Activated T-cell treated with anti-CD3 and anti-CD28 coated beads, Interleukin-2, amount 50 U/mL, for 4 hours (primary cell): Measurements from ENCODE around the gene CEP250. TPM values are rescaled to one million over a fixed set of nuclear protein-coding genes. Genes with fewer than 3 reads are reported as not detected.
"Not testable (repeated sequence)": the region's sequence is repeated elsewhere in the genome, so short reads cannot be mapped to it uniquely, and the experiment has no call there.

Experiments
- ATAC-seq, 2 donors: fragments of 200-7000 bp; cut with Tn5 transposase; one replicate each; pipeline ENCODE4 v1.10.0; 2021
- DNase-seq: peaks from one replicate; pipeline ENCODE4 v3.0.0-alpha.2; 2020
- H3K27me3 Mint-ChIP-seq: one replicate; pipeline ENCODE4 v1.8.0; 2021; ENCODE audit warnings: low read depth, mixed read lengths
- H3K36me3 Mint-ChIP-seq: one replicate; pipeline ENCODE4 v1.8.0; 2022; ENCODE audit warnings: mixed read lengths; ENCODE audit not compliant: insufficient read depth
- H3K4me1 Mint-ChIP-seq: one replicate; pipeline ENCODE4 v1.8.0; 2021; ENCODE audit warnings: low read depth, mixed read lengths
- H3K4me3 Mint-ChIP-seq: one replicate; pipeline ENCODE4 v1.8.0; 2021; ENCODE audit warnings: mild to moderate bottlenecking, moderate library complexity, mixed read lengths
- H3K9me3 Mint-ChIP-seq: one replicate; pipeline ENCODE4 v1.8.0; 2021; ENCODE audit warnings: mixed read lengths
- total RNA-seq, 3 donors: library from RNA; stranded (reverse); gene quantifications; one replicate each; pipeline ENCODE4 v1.2.1, GENCODE V29; 2021

CEP250 gene
- total RNA-seq, 3 donors from 2014 or later = 27.7 to 31.9 (median 30.9) TPM

DNA sequence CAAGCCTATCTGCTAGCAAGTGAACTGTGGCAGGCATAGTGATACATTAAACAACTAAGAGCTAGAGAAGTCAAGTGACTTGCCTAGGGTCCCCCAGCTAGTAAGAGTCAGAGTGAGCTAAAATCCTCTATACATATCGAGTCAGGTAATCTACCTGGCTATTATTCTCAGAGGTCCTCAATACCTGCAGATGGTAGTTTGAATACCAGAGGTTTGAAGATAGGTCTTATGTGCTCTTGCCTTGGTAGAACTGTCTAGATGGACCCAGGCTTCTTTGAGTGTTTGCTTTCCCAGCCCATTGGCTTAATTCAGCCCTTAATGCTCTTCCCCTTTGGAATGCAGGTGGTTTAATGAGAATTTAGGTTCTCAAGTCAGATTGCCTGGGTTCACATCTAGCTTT, 87.6 kb downstream of the CEP250 start:
- Mint-ChIP-seq H3K27me3 (no peaks in the 10 kb centered on the region), H3K9me3 (no peaks in the 10 kb centered on the region), H3K4me1 (peaks cover 15% of the 10 kb centered on the region), H3K36me3 (peaks cover 10% of the 10 kb centered on the region), H3K4me3 (peak overlapping the region; percentile 88)
- no peak for ATAC-seq
- no peak for DNase-seq

DNA sequence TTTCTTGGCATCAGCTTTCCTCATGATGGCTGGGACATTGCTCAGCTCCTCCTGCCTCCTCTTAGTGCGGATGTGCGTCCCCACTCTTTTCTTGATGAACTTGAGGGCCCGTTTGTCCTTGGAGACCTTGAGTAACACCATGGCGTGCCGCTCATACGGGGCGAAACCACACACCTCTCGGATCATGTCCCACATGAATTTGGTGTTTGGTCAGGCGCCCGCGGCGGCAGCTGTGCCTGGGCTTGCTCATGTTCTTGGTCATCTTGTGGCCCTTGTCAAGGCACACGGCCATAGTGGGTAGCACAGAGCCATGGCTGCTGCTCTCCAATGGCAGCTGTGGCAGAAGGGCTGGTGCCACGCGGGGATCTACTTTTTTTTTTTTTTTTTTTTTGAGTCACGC, 89.0 kb downstream of the CEP250 start:
- no peak for DNase-seq
- H3K4me3 Mint-ChIP-seq = no peak overlapping the region
- peaks cover 15% of the 10 kb centered on the region for H3K36me3 Mint-ChIP-seq
- no peaks in the 10 kb centered on the region for H3K27me3 Mint-ChIP-seq
- ATAC-seq = no peak
- H3K9me3 Mint-ChIP-seq = no peaks in the 10 kb centered on the region
- peaks cover 15% of the 10 kb centered on the region for H3K4me1 Mint-ChIP-seq

DNA sequence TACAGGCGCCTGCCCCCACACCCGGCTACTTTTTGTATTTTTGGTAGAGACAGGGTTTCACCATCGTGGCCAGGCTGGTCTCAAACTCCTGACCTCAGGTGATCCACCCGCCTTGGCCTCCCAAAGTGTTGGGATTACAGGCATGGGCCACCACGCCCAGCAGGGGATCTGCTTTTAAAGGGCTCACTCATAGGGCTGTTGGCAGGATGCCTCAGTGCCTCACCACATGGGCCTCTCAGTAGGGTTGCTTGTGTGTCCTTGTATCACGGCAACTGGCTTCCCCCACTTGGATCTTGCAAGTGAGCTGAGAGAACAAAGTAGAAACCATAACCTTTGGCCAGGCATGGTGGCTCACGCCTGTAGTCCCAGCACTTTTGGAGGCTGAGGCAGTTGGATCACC, 89.5 kb downstream of the CEP250 start:
- Mint-ChIP-seq H3K36me3 (peaks cover 17% of the 10 kb centered on the region), H3K4me1 (peaks cover 15% of the 10 kb centered on the region)
- not testable (repeated sequence) for ATAC-seq, H3K4me3 Mint-ChIP-seq, H3K27me3 Mint-ChIP-seq, DNase-seq, H3K9me3 Mint-ChIP-seq

DNA sequence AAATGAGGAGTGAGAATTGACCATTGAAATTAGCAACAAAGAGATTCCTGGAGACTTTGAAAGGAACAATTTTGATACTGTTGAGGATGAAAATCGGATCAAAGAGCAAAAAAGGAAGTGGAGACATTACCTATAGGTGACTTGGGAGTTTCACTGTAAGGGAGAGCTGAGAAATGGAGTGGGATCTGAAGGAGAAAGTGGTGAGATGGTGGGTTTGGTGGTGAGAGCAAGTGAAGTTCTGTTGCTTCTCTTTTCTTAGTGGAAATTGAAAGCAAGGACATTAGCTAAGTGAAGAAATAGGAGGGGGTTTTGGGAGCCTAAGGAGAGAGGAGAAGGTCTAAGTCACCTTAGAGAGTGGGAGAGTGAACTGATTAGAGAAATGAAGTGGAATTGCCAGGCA, 90.7 kb downstream of the CEP250 start:
- DNase-seq = no peak
- Mint-ChIP-seq H3K9me3 (no peaks in the 10 kb centered on the region), H3K36me3 (peaks cover 19% of the 10 kb centered on the region), H3K27me3 (no peaks in the 10 kb centered on the region), H3K4me1 (peaks cover 13% of the 10 kb centered on the region), H3K4me3 (no peak overlapping the region)
- no peak for ATAC-seq

DNA sequence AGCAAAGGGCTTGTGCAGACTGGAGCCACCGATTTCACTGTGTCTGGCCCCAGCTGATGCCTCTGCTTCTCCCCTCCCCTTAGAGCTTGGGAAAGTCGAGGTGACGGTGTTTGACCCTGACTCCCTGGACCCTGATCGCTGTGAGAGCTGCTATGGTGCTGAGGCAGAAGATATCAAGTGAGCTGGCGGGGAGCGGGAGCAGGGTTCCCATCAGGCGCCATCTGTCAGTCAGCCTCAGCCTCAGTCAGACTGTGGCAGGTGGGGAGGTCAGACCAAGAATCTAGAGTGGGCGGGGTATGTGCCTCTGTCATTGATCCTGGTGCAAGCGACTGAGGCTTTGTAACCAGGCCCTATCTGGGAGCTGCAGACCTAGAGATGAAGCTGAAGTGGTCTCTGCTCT, 91.9 kb downstream of the CEP250 start:
- DNase-seq = no peak
- H3K9me3 Mint-ChIP-seq = no peaks in the 10 kb centered on the region
- H3K4me3 Mint-ChIP-seq = no peak overlapping the region
- no peaks in the 10 kb centered on the region for H3K27me3 Mint-ChIP-seq
- peaks cover 8% of the 10 kb centered on the region for H3K4me1 Mint-ChIP-seq
- peaks cover 19% of the 10 kb centered on the region for H3K36me3 Mint-ChIP-seq
- no peak for ATAC-seq

DNA sequence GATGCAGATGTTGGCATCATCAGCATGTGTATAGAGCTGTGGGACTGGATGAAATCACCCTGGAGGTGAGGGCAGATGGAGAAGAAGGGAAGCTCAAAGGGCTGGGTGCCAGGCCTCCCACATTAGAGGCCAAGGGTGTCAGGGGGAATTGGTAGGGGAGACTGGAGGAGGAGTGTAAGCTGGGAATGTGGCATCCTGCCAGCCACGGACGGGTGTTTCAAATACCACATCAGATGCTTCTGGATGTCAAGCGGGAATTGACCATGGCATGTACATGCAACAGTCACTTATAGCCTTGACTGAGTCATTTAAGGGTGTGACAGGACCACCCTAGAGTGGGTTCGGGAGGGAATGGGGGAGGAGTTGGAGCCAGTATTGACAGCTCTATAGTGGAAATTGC, 96.1 kb downstream of the CEP250 start:
- Mint-ChIP-seq H3K36me3 (peaks cover 26% of the 10 kb centered on the region), H3K4me1 (no peaks in the 10 kb centered on the region), H3K27me3 (no peaks in the 10 kb centered on the region), H3K4me3 (no peak overlapping the region), H3K9me3 (no peaks in the 10 kb centered on the region)
- DNase-seq = no peak
- ATAC-seq = no peak

DNA sequence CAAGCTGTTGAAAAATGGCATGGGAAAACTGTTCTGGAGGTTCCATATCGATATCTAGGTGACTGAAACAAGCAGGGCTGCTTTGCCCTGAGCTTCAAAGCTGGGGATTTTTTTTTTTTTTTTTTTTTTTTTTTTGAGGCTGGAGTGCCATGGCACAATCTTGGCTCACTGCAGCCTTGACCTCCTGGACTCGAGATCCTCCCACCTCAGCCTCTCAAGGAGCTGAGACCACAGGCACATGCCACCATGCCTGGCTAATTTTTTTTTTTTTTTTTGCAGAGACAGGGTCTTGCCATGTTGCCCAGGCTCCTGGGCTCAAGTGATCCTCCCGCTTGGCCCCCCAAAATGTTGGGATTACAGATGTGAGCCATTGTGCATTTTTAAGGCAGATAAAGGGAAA, 97.5 kb downstream of the CEP250 start:
- Mint-ChIP-seq H3K4me3 (no peak overlapping the region), H3K27me3 (no peaks in the 10 kb centered on the region), H3K9me3 (no peaks in the 10 kb centered on the region), H3K4me1 (no peaks in the 10 kb centered on the region), H3K36me3 (peaks cover 29% of the 10 kb centered on the region)
- ATAC-seq = no peak
- DNase-seq = no peak

DNA sequence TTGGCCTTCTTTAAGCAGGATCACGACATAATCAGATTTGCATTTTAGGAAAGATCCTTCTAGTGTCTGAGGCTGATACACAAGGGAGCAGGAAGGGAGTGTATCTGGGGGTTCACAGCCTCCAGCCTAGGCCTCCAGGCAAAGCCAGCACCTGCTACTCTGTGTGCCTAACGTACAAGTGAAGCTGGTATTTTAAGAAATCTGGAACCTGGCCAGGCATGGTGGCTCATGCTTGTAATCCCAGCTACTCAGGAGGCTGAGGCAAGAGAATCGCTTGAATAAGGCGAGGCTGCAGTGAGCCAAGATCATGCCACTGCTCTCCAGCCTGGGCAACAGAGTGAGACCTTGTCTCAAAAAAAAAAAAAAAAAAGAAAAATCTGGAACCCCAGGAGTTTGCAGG, 100.1 kb downstream of the CEP250 start:
- ATAC-seq, H3K4me1 Mint-ChIP-seq, H3K4me3 Mint-ChIP-seq, DNase-seq, H3K27me3 Mint-ChIP-seq, H3K9me3 Mint-ChIP-seq: not testable (repeated sequence)
- H3K36me3 Mint-ChIP-seq = peaks cover 20% of the 10 kb centered on the region

DNA sequence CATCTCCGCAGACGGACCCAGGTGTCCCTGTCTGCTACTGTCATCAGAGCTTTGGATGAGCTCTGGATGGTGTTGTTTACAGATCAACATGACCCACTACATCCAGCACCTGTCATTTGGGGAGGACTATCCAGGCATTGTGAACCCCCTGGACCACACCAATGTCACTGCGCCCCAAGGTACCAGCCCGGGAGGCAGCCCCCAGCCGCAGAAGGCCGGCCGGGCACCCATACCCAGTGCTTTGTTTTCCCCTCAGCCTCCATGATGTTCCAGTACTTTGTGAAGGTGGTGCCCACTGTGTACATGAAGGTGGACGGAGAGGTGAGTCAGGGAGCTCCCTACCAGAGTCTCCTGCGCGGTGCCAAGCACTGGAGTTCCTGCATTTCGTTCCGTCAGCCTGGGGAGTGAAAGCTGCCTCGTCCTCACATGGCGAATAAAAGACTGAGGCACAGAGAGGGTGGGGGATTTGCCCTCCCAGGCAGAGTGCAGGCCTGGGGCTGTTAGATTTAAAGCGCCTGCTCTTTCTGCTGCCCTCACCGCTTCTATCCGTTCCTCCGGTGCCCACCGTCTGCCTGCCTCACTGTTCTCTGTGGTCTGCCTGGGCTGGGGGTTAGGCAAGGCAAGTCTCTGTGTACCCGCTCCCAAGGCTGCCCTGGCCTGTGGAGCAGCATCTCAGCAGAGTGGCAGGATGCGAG, 100.7 kb downstream of the CEP250 start:
- Mint-ChIP-seq H3K4me1 (no peaks in the 10 kb centered on the region), H3K4me3 (no peak overlapping the region), H3K36me3 (peaks cover 20% of the 10 kb centered on the region), H3K27me3 (no peaks in the 10 kb centered on the region), H3K9me3 (no peaks in the 10 kb centered on the region)
- ATAC-seq (no peak), DNase-seq (no peak)

DNA sequence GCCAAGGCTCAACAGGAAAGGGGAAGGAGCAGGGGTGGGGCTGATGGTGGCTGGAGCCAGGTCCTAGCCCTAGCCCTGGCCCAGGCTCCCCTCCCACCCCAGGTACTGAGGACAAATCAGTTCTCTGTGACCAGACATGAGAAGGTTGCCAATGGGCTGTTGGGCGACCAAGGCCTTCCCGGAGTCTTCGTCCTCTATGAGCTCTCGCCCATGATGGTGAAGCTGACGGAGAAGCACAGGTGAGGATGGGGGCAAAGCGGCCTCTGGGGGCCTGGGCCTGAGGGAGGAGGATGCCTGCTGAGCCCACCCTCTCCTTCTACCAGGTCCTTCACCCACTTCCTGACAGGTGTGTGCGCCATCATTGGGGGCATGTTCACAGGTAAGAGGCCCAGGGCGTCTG, 101.5 kb downstream of the CEP250 start:
- Mint-ChIP-seq H3K36me3 (peaks cover 20% of the 10 kb centered on the region), H3K9me3 (no peaks in the 10 kb centered on the region), H3K4me3 (no peak overlapping the region), H3K27me3 (no peaks in the 10 kb centered on the region), H3K4me1 (no peaks in the 10 kb centered on the region)
- ATAC-seq (no peak), DNase-seq (no peak)

DNA sequence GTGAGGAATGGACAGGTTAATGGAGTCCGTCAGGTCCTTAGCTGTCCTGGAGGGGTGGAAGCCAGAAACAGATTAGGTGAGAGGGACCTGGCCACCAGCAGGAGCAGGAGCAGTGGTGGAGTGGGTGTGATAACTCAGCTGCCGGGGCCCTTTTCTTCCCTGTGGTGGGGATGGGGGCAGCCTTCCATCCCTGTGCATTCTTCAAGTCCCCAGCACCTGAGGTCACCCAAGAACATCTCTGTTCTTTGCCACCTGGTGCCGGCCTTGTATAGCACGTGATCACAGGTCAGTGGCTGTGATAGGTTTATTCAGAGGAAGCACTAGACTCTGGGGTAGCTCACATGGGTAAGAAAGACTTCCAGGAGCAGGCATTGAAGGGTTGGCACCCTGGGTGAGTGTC, 103.1 kb downstream of the CEP250 start:
- no peaks in the 10 kb centered on the region for H3K4me1 Mint-ChIP-seq
- DNase-seq = no peak
- peaks cover 20% of the 10 kb centered on the region for H3K36me3 Mint-ChIP-seq
- no peaks in the 10 kb centered on the region for H3K9me3 Mint-ChIP-seq
- ATAC-seq = no peak
- no peak overlapping the region for H3K4me3 Mint-ChIP-seq
- no peaks in the 10 kb centered on the region for H3K27me3 Mint-ChIP-seq

DNA sequence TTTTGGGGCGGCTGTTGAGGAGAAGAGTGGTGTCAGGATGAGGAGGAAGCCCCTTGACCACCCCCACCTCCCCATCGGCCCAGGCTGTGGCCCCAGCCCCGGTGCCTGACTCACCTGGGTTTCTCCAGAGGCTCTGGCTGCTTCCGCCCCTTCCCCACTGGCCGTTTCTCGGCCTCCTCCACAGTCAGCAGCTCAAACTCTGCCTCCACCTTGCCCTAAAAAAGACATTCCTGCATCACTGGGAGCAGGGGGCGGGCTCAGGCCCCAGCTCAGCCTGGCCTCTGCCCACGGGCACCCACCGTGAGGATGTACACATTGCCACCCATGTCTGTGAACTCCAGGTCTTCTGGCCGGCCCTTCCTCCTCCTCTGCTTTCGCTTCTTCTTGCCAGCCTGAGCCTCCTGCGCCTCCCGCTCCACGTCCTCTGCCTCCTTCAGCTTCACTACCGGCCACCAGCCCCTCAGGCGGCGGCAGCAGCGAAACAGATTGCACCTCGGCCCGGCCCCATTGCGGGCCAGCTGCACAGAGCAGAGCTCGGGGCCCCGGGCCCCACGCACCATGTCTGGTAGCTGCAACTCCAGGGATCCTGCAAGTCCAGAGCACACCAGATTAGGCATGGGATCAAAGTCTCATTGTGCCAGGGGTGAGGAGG, 103.8 kb downstream of the CEP250 start:
- H3K4me1 Mint-ChIP-seq = no peaks in the 10 kb centered on the region

DNA sequence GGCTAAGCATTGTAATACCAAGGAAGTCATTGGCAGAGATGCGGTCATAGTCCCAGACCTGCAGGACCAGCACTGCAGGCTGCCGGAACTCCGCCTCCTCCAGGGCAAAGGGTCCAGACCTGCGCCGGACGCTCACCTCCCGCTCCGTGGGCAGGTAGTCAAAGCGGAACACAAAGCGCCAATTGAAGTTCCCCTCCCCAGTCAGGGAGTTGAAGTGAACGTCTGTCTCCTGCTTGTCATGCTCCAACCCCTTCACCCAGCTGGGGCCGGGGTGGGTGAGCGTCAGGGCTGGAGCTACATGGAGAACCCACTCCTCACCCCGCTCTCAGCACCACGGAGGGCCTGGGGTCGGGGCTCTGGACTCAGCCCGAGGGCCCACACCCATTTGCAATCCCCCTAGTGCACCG, 104.7 kb downstream of the CEP250 start:
- H3K9me3 Mint-ChIP-seq = no peaks in the 10 kb centered on the region
- no peaks in the 10 kb centered on the region for H3K4me1 Mint-ChIP-seq

More for the DNA sequence above, 103.8 kb downstream of the CEP250 start:
- Mint-ChIP-seq H3K27me3 (no peaks in the 10 kb centered on the region), H3K4me3 (no peak overlapping the region), H3K9me3 (no peaks in the 10 kb centered on the region), H3K36me3 (peaks cover 20% of the 10 kb centered on the region)
- DNase-seq (no peak), ATAC-seq (no peak)

DNA sequence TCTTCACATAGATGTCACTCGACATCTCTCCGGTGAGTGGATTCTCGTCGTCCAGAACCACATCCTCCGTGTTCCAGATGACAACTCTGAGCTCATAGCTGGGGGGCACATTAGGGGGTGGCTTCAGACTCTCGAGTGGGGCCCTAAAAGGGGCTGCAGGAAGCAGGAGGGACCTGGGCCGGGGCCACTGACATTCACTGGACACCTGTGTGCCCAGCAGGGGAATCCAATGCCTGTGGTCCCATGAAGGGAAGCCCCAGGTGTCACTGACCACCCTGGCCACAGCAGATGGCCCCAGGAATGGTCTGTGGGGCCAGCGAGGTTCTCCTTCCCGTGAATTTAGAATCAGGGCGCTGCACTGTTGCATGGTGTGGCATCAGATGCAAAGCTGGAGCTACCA, 105.1 kb downstream of the CEP250 start:
- Mint-ChIP-seq H3K36me3 (peaks cover 8% of the 10 kb centered on the region), H3K27me3 (no peaks in the 10 kb centered on the region), H3K9me3 (no peaks in the 10 kb centered on the region), H3K4me1 (no peaks in the 10 kb centered on the region), H3K4me3 (no peak overlapping the region)
- ATAC-seq (no peak), DNase-seq (no peak)

More for the DNA sequence above, 104.7 kb downstream of the CEP250 start:
- no peaks in the 10 kb centered on the region for H3K27me3 Mint-ChIP-seq
- H3K36me3 Mint-ChIP-seq = peaks cover 11% of the 10 kb centered on the region
- DNase-seq (no peak), ATAC-seq (no peak)
- H3K4me3 Mint-ChIP-seq = no peak overlapping the region

DNA sequence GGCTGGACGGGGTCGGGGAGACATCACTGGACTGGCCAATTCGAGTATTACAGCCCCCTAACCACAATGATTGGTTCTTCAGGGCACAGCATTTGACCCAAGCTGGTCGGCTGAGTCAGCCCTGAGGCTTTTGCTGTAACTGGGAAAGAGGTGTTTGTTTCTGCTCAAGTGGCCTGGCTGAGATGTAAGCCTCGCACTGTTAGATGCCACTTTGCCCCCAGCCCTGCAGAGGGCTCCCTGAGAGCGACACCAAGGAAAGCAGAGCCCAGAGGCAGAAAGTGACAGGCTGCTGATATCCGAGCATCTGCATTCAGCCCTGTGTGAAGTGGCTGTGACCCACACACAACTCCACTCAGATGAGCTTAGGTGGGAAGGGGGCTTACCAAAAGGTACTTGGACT, 105.9 kb downstream of the CEP250 start:
- no peaks in the 10 kb centered on the region for H3K4me1 Mint-ChIP-seq
- peaks cover 5% of the 10 kb centered on the region for H3K36me3 Mint-ChIP-seq
- no peak overlapping the region for H3K4me3 Mint-ChIP-seq
- DNase-seq (no peak), ATAC-seq (peak in 1 of 2 donors; percentile 62)
- H3K27me3 Mint-ChIP-seq = no peaks in the 10 kb centered on the region
- no peaks in the 10 kb centered on the region for H3K9me3 Mint-ChIP-seq
